HCT116 (cell line): Measurements from ENCODE around the gene TMEM9. TPM values are rescaled to one million over a fixed set of nuclear protein-coding genes. Genes with fewer than 3 reads are reported as not detected.

Experiments
- ATAC-seq: fragments of 200-7000 bp; cut with Tn5 transposase; 2 replicates; pipeline ENCODE4 v1.9.1; 2020; ENCODE audit warnings: mild to moderate bottlenecking, moderate library complexity
- BruUV-seq: library from RNA; stranded (reverse); fragments of 400-500 nt; replicated peaks from 2 replicates; lab custom pipeline; 2021; lab: Mats Ljungman, UMichigan
- CTCF ChIA-PET: fragments of 300-600 bp; sonication (Branson Sonifier 250); formaldehyde crosslinking; loops from one replicate; lab custom pipeline; 2021; ENCODE audit warnings: antibody characterized with exemption; lab: Charles Lee
- POLR2A ChIA-PET: fragments of 300-600, 350-600 bp; sonication (Branson Sonifier 250); formaldehyde crosslinking; loops from one replicate; lab custom pipeline; 2021; ENCODE audit warnings: antibody characterized with exemption; lab: Charles Lee
- RAD21 ChIA-PET, 2 experiments: fragments of 300-600 bp; sonication (Branson Sonifier 250); formaldehyde crosslinking; loops; one replicate each; lab custom pipeline; 2023; ENCODE audit warnings: low total read pairs in 2 of 2; ENCODE audit not compliant: uncharacterized antibody in 2 of 2, unreplicated experiment in 2 of 2, low non-redundant PET in 1 of 2; lab: Charles Lee
- DNase-seq: peaks from one replicate; pipeline ENCODE4 v3.0.0-alpha.2; 2010; ENCODE audit warnings: low read depth, low spot score
- H2AFZ ChIP-seq: fragments of 200-600 bp; shearing (Covaris generic), sonication (generic); 2 replicates; pipeline ENCODE4 v1.6.1; 2017; ENCODE audit warnings: low read depth, mixed run types, mixed read lengths, antibody characterized with exemption, low read length; ENCODE audit not compliant: poor library complexity, severe bottlenecking
- H3K27ac ChIP-seq: 2 replicates; pipeline ENCODE4 v1.5.1; 2012; ENCODE audit warnings: low read depth, low read length
- H3K27me3 ChIP-seq: fragments of 200-600 bp; sonication (generic); 2 replicates; pipeline ENCODE4 v1.6.1; 2016; ENCODE audit warnings: mixed run types, low read length, mixed read lengths; ENCODE audit not compliant: insufficient read depth
- H3K36me3 ChIP-seq, 2 experiments: fragments of 200-500 bp in 1 of 2; fragments of 200-600 bp in 1 of 2; sonication (Bioruptor generic) in 1 of 2; sonication (generic) in 1 of 2; 2 replicates each; pipeline versions ENCODE4 v1.5.1 to v1.6.1; 2014 to 2016; ENCODE audit warnings: low read length in 2 of 2, inconsistent platforms in 1 of 2, mixed read lengths in 1 of 2, mixed run types in 1 of 2; ENCODE audit not compliant: insufficient read depth in 2 of 2, control insufficient read depth in 1 of 2
- H3K4me1 ChIP-seq, 2 experiments: fragments of 200-600 bp in 1 of 2; sonication (generic) in 1 of 2; 2 replicates each; pipeline versions ENCODE4 v1.5.1 to v1.6.1; 2012 to 2017; ENCODE audit warnings: low read length in 2 of 2, inconsistent platforms in 1 of 2, mild to moderate bottlenecking in 1 of 2, mixed read lengths in 1 of 2, mixed run types in 1 of 2, moderate library complexity in 1 of 2; ENCODE audit not compliant: insufficient read depth in 2 of 2, control insufficient read depth in 1 of 2
- H3K4me2 ChIP-seq: fragments of 200-600 bp; sonication (generic); 2 replicates; pipeline ENCODE4 v1.6.1; 2017; ENCODE audit warnings: mixed run types, low read length, mixed read lengths
- H3K4me3 ChIP-seq, 2 experiments: fragments of 200-600 bp in 1 of 2; sonication (generic) in 1 of 2; replicated peaks in 1 of 2; 2 replicates each; pipeline ENCODE4 v1.5.1; 2011 to 2016; ENCODE audit warnings: low read length in 2 of 2, control low read depth in 1 of 2, low read depth in 1 of 2, mild to moderate bottlenecking in 1 of 2, mixed read lengths in 1 of 2, mixed run types in 1 of 2
- H3K79me2 ChIP-seq: fragments of 200-600 bp; sonication (generic); 2 replicates; pipeline ENCODE4 v1.6.1; 2017; ENCODE audit warnings: mild to moderate bottlenecking, mixed run types, low read length, moderate library complexity, mixed read lengths; ENCODE audit not compliant: insufficient read depth
- H3K9ac ChIP-seq: fragments of 200-600 bp; sonication (generic); 2 replicates; pipeline ENCODE4 v1.6.1; 2016; ENCODE audit warnings: low read length, mixed read lengths
- H3K9me2 ChIP-seq: fragments of 200-600 bp; sonication (generic), shearing (Covaris generic); 2 replicates; pipeline ENCODE4 v1.6.1; 2017; ENCODE audit warnings: mixed run types, mild to moderate bottlenecking, moderate library complexity; ENCODE audit not compliant: insufficient read depth
- H3K9me3 ChIP-seq, 2 experiments: fragments of 200-500 bp in 1 of 2; fragments of 200-600 bp in 1 of 2; sonication (Bioruptor generic) in 1 of 2; sonication (generic) in 1 of 2; 2 replicates each; pipeline ENCODE4 v1.6.1; 2014 to 2017; ENCODE audit warnings: low read length in 2 of 2, mixed read lengths in 2 of 2, inconsistent platforms in 1 of 2, low read depth in 1 of 2, mild to moderate bottlenecking in 1 of 2, mixed run types in 1 of 2, moderate library complexity in 1 of 2; ENCODE audit not compliant: control insufficient read depth in 1 of 2, insufficient read depth in 1 of 2
- H4K20me1 ChIP-seq: fragments of 200-600 bp; sonication (generic), shearing (Covaris generic); 2 replicates; pipeline ENCODE4 v1.6.1; 2017; ENCODE audit warnings: mixed run types, mild to moderate bottlenecking, moderate library complexity; ENCODE audit not compliant: insufficient read depth
- CBX3 ChIP-seq: IDR thresholded peaks from 2 replicates; pipeline ENCODE4 v1.6.1; 2012; ENCODE audit warnings: low read depth
- EGR1 ChIP-seq: IDR thresholded peaks from 2 replicates; pipeline ENCODE4 v1.6.1; 2012; ENCODE audit warnings: low read depth
- ELF1 ChIP-seq: IDR thresholded peaks from 2 replicates; pipeline ENCODE4 v1.6.1; 2012; ENCODE audit warnings: low read depth, borderline replicate concordance
- EZH2phosphoT487 ChIP-seq: fragments of 200-600 bp; IDR thresholded peaks from 2 replicates; pipeline ENCODE4 v1.6.1; 2018; ENCODE audit warnings: antibody characterized with exemption, borderline replicate concordance
- POLR2A ChIP-seq: IDR thresholded peaks from 2 replicates; pipeline ENCODE4 v1.7.0; 2011; ENCODE audit warnings: borderline replicate concordance; ENCODE audit not compliant: insufficient read depth, insufficient read length; ENCODE audit errors: extremely low read depth
- SP1 ChIP-seq: IDR thresholded peaks from 2 replicates; pipeline ENCODE4 v1.6.1; 2012; ENCODE audit warnings: low read depth
- TCF7L2 ChIP-seq: IDR thresholded peaks from 2 replicates; pipeline ENCODE4 v1.7.0; 2011; ENCODE audit warnings: borderline replicate concordance, inconsistent platforms; ENCODE audit not compliant: insufficient read depth, insufficient read length; ENCODE audit errors: extremely low read depth
- ZFX ChIP-seq: fragments of 450-650 bp; IDR thresholded peaks from 2 replicates; pipeline ENCODE4 v1.6.1; 2017
- intact Hi-C: fragments of 100-400 bp; cut with micrococcal nuclease; formaldehyde crosslinking; loops from 2 replicates; pipeline ENCODE4 v1.10.0; 2022
- total RNA-seq: library from RNA; stranded (reverse); gene quantifications from one replicate; pipeline ENCODE4 v1.2.1, GENCODE V29; 2021; ENCODE audit not compliant: unreplicated experiment
- TF ChIP-seq, protein P1 (sequence below): IDR thresholded peaks from 2 replicates; pipeline ENCODE4 v1.6.1; 2012
- TF ChIP-seq, protein P2 (sequence below): IDR thresholded peaks from 2 replicates; pipeline ENCODE4 v1.6.1; 2012; ENCODE audit warnings: low read depth

Gene TMEM9
- total RNA-seq, 1 experiment from 2014 or later, result 66.3 TPM

DNA sequence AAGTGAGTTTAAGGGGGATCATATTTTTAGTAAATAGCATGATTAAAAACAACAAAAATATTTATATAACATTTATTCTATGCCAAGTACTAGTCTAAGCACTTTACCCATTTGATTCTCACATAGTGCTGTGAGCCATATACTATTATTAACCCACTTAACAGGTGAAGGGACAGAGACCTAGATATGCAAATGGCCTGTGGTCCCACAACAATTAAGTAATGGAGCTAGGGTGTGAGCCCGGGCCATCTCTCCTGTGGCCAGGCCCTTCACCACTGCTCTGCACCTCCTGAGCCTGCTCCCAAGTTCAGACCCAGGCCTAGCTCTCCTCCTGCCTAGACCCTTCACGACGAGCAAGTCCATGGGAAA, 27.8 kb downstream of the TMEM9 start (continued):
- TF ChIP-seq EZH2phosphoT487 (no peak), SP1 (no peak)

DNA sequence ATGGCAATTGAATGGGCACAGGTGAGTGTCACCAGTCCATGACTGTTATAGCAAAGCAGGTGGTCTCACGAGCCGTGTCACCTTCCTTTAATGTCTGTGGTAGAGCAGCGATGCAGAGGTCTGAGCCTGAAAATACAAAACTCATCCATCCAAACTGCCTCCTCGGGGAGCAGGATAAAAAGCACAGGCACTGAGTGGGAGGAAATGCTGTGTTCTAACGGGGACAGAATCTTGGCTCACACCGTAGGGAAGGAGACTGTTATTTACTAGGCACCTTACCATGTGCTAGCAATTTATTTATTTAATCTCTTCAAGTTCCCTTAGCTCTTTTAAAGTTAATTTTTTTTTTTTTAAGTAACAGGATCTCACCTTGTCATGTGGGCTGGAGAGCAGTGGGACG, 28.5 kb downstream of the TMEM9 start:
- TF ChIP-seq POLR2A (no peak), ELF1 (no peak), ZFX (no peak), CBX3 (no peak), EGR1 (no peak), TCF7L2 (no peak)
- TF ChIP-seq, protein P1, sequence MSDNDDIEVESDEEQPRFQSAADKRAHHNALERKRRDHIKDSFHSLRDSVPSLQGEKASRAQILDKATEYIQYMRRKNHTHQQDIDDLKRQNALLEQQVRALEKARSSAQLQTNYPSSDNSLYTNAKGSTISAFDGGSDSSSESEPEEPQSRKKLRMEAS, result no peak
- TF ChIP-seq, protein P2, sequence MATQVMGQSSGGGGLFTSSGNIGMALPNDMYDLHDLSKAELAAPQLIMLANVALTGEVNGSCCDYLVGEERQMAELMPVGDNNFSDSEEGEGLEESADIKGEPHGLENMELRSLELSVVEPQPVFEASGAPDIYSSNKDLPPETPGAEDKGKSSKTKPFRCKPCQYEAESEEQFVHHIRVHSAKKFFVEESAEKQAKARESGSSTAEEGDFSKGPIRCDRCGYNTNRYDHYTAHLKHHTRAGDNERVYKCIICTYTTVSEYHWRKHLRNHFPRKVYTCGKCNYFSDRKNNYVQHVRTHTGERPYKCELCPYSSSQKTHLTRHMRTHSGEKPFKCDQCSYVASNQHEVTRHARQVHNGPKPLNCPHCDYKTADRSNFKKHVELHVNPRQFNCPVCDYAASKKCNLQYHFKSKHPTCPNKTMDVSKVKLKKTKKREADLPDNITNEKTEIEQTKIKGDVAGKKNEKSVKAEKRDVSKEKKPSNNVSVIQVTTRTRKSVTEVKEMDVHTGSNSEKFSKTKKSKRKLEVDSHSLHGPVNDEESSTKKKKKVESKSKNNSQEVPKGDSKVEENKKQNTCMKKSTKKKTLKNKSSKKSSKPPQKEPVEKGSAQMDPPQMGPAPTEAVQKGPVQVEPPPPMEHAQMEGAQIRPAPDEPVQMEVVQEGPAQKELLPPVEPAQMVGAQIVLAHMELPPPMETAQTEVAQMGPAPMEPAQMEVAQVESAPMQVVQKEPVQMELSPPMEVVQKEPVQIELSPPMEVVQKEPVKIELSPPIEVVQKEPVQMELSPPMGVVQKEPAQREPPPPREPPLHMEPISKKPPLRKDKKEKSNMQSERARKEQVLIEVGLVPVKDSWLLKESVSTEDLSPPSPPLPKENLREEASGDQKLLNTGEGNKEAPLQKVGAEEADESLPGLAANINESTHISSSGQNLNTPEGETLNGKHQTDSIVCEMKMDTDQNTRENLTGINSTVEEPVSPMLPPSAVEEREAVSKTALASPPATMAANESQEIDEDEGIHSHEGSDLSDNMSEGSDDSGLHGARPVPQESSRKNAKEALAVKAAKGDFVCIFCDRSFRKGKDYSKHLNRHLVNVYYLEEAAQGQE, result no peak
- ChIA-PET CTCF (interaction anchor here (1.0 to 1.8 kb wide), 3 partner anchors 28 to 222 kb away, joined by 4 to 7 read pairs (median 4); partner anchors contain the start of gene TMEM9), RAD21 (interaction anchor here in 1 of 2 experiments (0.6 kb wide), 1 partner anchor 28 kb away, joined by 4 read pairs; the partner anchor contains the start of gene TMEM9), POLR2A (interaction anchor here (1.1 kb wide), 1 partner anchor 11 kb away, joined by 3 read pairs; no protein-coding TSS in a partner anchor)
- Histone ChIP-seq H2AFZ (no peak overlapping the region), H3K4me3 (no peak overlapping the region), H3K9ac (no peak overlapping the region), H3K36me3 (no peaks in the 10 kb centered on the region), H3K9me2 (no peaks in the 10 kb centered on the region), H3K9me3 (no peaks in the 10 kb centered on the region), H3K27me3 (peaks cover 17% of the 10 kb centered on the region; the same call in 1 of the 2 replicates), H4K20me1 (no peaks in the 10 kb centered on the region), H3K4me1 (peaks cover 13 to 30% of the 10 kb centered on the region in 2 experiments), H3K4me2 (no peak overlapping the region), H3K79me2 (no peaks in the 10 kb centered on the region), H3K27ac (no peak overlapping the region)
- no TSS peak for BruUV-seq
- ATAC-seq, result no peak
- intact Hi-C loops, result loop anchor here (2.0 kb wide), 1 partner anchor 45 kb away; no protein-coding TSS in a partner anchor
- no peak for DNase-seq
